ENCODE measurements around the gene PPP1CC.

PPP1CC gene

DNA sequence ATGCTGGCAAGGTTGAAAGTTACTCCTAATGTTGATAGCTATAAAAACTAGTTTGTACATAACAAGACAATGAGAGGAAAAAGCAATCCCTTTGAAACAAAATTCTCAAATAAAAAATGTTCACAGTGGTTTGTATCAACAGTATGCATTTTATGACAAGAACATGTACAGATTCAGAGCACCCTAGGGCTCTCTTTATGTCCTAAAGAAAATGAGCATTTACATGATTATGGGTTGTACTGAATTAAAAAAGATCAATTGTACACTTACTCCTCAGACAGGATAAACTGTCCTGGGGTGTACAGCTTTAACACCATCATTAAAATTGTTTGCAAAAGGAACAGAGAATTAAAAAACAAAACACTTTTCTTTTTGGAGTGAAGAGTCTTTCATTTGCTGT, 22.2 kb downstream of the PPP1CC start:
- DNase-seq, result no peak

DNA sequence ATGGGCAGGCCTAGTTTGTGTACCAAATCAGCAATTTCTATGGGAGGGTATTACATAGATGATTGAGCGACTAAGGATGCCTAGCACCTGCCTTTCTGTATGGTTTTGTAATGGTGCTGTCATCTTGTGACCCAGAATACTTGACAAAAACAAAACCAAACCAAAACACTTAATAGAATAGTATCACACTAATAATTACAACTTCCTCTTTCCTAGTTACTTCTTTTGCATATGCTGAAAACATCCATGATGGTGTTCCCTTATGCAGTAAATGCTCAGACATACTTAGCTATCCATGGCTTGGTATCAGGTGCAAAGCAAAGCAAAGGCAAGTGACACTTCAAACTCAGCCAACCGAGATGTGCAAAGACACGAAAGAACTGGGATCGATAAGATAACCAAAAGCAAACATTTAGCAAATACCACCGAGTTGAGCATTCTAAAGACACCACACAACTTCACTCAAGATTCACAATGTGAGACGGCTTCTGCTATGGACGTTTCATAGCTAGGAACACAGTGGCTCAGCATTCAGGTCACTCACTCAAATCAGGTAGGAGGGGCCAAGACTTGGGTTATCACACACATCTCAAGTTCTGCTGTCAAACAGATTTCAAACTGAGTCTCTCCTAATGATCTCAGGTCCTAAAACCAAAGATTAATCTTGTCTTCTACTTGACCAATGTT, 24.3 kb downstream of the PPP1CC start:
- DNase-seq, result no peak

DNA sequence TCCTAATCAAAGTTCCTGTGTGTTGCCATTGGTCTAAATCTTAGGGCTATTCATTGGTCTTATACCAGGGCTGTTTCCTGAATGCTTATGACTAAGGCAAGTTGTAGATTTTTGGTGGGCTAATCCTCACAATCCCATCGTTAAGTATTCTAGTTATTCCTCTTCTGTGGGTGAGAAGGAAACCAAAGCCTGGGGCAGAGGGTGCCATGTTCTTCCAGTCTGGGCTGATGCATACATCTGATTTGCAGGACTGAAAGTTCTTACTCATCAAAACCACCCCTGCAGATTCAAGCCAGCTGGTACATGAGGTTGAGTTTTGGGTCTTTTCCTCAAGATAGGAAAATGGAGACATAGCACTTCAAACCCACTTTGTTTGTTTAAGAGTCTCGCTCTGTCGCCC, 25.7 kb downstream of the PPP1CC start:
- no peak for DNase-seq

DNA sequence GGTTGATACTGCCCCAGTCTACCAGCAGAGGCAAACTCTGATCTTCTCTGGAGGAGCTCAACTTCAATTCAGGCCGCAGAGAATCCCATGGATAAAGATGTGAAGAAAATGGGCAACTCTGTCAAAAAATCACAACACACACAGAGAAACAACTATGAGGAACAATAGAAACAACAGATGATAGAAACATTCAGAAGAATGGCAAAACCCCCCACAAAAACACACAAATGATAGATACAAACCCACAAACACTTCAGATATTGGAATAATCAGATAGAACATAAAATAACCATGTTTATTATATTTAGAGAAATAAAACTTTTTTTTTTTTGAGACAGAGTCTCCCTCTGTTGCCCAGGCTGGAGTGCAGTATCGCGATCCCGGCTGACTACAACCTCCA, 33.8 kb downstream of the PPP1CC start:
- no peak for DNase-seq

DNA sequence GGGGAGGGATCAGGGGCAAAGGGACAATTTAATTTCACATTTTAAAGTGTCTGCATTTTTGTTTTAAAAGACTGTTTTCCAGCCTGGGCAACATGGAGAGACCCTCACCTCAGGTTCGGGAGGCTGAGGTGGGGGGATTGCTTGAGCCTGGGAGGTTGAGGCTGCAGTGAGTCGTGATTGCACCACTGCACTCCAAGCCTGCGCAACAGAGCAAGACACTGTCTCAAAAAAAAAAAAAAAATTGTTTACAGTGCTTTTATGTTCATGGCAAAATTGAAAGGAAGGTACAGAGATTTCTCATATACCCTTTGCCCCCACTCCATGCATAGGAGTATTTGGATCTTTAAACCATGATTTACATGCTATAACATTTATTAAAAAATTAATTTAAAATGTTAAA, 37.4 kb downstream of the PPP1CC start:
- no peak for DNase-seq

DNA sequence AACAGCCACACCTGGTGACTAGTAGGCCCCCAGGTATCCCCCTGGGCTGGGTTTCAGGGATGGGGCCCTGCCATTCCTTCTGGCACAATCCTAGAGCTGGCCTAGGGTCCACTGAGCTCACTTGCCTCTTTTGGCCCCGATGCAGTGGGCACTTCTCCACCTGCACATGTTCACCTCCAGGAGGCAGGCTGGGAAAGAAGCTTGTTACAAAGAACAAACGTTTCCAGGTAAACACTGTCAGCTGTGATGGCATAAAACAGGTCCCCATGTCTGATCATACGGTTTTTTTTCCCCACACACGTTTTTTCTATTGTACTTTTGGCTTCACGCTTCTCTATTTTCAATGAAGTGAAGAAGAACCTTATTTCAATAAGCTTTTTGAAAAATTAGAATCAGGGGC, 37.9 kb downstream of the PPP1CC start:
- DNase-seq, result no peak

DNA sequence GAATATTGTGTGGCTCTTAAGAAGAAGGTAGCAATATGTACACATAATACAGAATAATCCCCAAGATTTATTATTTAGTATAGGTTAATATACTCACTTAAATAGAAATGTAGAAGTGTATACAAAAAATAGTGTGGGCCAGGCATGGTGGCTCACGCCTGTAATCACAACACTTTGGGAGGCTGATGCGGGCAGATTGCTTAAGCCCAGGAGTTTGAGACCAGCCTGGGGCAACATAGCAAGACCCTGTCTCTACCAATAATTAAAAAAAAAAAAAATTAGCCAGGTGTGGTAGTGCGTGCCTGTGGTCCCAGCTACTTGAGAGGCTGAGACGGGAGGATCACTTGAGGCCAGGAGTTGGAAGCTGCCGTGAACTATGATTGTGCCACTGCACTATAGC, 38.5 kb downstream of the PPP1CC start:
- DNase-seq, result no peak

DNA sequence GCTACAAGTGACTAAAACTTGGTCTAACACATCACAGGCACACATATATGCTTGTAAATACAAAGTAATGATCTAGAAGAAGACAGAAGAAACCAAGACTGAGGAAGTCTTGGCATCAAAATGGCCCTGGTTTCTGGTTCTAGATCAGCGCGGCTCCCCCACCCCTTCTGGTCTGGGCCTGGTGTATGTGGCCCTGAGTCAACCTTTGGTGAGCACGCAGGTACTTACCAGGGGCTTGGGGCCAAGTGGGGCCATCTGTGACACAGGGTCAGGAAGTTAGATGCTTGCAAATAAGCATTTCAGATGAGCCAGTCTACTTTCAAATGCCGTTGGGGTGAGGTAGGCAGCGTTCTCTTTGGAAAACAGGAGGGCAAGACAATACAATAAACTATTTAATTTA, 40.6 kb downstream of the PPP1CC start:
- DNase-seq, result no peak

DNA sequence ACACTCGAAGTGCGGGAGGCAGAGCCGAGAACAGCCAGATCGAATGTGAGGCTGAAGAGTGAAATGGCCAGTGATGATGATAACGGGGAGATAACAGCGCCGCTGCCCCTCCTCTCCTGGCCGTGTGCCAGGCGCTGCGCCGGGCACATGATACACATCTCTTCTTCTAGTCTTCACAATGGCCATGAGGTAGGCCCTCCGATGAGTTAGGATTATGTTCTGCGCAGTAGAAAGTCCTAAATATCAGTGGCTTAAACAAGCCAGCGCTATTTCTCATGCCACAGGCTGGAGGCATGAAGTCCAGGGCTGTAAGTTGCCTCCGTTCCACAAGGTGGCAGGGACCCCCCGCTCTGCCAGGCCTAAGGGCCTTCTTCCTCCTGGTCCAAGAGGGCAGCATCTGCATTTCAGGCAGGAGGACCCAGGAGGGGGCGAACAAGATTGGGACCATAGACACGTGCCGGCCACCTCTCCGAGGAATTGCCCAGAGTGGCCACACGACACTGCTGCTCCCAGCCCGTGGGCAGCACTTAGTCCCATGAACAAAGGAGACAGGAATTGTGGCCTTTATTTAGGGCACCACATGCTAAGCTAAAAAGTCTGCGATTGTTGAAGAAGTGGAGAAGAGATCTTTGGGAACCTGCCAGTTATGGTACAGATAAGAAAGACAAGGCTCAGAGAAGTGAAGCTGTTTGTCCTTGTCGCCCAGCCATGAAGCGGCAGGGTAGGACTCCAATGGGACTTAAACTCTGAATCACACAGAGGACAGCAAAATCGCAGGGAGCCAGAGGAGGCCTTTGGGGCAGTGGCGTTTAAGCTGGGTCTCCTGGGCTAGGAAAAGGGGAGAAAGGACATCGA, 42.9 kb downstream of the PPP1CC start:
- DNase-seq, result no peak

DNA sequence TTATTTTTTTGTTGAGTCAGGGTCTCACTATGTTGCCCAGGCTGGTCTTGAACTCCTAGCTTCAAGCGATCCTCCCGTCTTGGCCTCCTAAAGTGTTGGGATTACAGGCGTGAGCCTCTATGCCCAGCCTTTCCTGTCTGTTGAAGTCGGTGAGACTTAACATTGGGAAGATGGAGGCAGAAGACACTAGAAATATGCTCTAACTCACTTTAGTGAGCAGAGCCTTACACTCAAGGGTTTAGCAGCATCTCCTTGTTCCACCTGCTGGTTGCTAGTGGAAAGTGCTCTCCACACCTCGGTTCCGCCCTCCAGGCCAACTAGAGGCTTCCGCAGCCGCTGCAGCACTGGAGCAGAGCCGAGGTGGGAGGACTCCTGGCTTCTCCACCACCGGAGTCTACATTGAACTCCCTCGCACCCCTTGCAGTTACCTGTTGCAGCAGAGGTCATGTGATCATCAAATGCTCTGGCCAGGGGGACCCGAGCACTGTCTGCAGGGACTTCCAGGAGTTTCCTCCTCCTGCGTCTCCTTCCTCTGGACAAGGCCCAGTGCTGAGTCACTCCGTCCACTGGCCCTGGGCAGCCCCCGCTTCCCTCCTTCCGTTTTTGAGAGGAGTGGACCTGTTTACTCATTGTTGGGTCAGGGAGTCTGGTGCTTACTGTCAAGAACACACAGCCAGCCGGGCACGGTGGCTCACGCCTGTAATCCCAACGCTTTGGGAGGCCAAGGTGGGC, 44.4 kb downstream of the PPP1CC start:
- DNase-seq, result no peak

DNA sequence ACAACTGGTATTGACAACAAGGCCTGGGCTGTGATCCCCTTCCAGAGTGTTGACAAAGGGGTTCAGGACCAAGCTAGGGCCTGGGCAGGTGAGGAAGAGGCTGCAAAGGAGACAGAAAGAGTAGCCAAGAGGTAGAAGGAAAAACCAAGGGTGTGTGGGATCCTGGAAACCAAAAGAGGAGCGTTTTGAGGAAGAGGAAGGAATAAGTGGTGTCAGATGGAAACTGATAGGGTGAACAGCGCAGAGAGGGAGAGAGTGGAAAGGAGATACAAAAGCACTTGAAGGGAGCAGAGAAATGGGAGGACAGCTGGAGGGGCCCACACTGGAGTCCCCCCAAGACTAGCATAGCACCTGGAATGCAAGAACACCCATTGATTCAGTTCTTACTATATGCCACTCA, 45.5 kb downstream of the PPP1CC start:
- DNase-seq, result no peak

DNA sequence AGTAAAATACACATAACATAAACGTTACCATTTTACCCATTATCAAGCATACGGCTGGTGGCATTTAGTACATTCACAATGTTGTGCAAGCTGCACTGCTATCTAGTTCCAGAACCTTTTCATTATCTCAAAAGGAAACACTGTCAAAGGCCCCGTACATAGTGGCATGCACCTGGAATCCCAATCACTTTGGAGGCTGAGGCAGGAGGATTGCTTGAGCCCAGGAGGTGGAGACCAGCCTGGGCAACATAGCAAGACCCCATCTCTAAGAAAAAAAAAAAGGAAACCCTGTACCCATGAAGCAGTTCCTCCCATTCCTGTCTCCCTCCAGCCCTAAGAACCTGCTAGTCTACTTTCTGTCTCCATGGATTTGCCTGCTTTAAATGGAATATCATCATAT, 46.4 kb downstream of the PPP1CC start:
- DNase-seq, result no peak

DNA sequence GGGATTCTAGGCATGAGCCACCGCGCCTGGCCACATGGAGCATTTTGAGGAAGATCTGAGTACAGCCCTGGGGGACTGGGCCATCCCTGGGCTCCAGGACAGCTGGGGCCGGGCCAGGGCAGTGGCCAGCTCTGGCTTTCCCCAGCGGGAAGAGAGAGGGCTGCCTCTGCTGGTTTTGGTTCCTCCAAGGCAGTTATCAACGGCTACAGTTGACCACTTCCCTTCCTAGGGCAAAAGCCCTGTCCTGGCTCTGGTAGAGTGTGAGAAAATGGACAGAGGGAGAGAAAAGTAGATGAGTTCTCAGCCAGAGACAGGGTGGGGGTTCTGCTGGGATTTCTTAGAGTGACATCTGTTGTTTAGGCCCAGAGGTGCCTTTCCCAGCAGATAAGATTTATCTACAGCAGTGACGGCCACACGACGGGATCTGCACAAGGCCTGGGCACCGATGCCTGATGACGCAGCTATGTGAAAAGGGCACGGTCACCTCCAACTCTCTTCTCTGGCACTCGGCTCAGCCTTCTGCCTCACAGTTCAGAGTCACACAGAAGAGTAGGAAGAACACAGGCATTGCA, 48.3 kb downstream of the PPP1CC start:
- no peak for DNase-seq

DNA sequence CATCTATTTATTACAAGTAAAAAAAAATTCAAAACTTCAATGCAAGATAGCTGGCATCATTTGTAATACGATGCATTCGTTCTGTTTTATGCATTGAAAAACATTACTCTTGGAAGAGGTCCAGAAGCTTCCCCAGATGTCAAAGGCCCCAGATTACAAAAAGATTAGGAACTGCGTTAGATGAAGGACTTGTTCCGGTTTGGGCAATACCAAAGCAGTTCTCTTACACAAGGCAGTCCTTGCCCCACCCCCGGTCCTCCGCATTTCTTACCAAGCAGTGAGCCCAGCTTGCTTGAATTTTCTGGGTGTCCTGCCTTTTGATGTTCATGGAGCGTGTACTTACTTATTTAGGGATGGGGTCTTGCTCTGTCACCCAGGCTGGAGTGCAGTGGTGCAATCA, 49.0 kb downstream of the PPP1CC start:
- DNase-seq, result no peak

DNA sequence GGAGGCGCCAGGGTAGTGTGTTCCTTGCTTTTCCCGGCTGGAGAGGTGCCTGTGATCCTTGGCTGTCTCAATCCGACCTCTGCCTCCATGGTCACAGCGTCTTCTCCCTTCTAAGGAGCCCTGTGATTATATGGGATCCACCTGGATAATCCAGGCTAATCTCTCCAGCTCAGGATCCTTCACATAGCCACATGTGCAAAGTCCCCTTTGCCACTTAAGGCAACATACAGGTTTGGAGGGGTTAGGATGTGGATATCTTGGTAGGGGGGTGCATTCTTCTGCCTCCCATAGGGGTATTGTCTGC, 52.6 kb downstream of the PPP1CC start:
- DNase-seq, result no peak

DNA sequence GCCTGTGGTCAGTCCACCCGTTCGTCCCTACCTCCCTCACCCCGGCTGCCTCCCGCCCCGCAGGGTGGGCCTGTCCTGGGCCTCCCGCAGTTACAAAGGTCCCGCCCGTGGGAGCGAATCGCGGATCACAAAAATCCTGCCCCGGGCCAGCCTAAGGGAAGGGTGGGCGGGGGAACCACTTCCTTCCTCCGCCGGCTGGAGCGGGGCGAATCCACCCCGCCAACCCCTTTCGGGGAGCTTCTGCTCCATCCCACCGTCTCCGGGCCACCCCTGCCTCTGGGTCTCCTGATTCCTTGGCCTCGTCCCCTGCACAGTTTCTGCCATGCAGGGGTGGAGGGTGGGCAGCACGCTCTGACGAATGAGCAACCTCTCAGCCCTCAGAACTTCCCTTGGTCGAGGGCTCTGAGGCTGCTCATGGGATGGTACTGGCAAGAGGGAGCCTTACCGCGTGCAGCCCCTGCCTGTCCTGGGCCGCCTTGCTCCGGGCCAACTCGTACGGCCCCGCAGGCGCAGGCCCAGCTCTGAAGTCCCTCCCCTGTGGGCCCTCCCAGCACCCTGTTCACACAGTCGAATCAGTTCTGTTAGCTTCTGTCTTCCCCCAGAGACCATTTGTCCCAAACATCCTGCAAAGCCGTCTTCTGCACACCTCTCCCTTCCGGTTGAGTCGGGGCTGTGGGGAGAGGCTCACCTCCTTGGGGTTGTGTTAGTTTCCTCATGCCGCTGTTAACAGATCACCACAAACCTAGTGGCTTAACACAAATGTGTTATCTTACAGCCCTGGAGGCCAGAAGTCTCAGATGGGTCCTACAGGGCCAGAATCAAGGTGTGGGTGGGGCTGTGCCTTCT, 53.2 kb downstream of the PPP1CC start:
- DNase-seq, result no peak

DNA sequence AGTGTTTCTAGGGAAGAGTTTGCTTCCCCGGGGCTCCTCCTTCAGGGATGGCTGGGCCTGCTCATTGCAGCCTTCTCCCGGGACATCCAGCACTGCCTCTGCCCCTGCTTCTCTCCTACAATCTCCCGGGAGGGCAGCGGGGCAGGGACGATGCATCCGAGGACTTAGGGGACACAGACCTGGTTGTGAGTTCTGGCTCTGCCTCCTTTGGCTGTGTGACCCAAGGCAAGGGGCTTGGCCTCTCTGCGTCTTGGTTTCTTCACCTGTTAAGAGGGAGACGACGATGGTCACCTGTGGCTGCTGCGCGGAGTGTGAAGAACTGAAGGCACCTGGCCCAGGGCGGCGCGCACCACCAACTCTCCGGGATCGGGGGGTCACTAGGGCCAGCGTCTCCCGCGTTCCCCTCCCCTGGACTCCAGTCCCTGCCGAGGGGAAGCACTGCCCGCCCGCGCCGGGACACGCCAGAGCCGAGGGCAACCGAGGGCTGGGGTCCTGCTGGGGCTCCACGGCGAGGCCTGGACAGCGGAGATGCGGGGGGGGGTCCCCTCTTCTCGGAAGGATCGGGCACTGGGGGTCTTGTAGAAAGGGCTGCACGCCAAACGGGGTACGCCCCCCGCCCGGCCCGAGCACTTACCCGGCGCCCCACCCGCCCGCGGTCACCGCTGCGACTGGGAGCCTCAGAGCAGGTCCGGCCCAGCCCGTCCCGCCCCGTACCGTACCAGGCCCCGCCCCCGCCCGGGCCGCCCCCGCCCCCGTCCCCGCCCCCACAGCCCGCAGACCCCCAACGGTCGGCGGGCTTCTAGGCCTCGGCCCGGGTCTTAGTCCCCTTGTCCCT, 54.0 kb downstream of the PPP1CC start, which contains the start of gene HVCN1:
HVCN1 (minus strand) TSS at position 670 of the 835 bp plus-strand sequence. CDS start 5,870 bp downstream, outside the sequence.
- no peak for DNase-seq

DNA sequence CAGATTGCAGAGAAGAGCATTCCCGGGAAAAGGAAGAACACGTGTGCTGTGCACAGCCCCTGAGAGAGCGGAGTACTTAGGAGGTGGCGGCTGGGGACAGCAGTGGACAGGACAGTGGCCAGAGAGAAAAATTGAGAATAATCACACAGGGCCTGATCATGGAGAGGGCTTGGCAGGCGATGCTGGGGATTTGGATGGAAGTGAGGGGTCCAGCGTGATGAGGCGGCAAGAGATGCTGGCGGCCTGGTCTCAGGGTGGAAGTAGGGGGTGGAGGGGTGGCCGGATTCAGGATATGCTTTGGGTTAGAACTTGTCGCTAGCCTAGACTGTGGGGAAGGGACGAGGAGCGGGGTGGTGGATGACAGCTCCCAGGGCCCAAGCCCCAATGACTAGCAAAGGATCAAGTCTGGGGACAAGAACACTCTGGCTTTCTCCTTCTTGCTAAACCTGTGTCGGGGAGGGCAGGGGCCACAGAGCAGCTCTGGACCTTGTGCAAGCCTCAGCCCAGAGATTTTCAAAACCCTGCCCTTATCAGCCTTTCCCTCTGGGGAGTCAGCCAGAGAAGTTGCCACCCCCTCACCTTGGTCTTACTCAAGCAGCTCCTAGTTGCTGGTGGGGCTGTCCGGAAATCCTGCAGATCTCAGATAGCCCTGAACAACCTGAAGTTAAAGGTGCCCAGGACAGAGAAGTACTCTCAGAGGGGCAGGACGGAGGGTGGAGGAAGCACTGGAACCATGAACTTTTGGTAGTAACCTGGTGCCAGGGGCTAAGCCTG, 55.1 kb downstream of the PPP1CC start:
- DNase-seq, result no peak

DNA sequence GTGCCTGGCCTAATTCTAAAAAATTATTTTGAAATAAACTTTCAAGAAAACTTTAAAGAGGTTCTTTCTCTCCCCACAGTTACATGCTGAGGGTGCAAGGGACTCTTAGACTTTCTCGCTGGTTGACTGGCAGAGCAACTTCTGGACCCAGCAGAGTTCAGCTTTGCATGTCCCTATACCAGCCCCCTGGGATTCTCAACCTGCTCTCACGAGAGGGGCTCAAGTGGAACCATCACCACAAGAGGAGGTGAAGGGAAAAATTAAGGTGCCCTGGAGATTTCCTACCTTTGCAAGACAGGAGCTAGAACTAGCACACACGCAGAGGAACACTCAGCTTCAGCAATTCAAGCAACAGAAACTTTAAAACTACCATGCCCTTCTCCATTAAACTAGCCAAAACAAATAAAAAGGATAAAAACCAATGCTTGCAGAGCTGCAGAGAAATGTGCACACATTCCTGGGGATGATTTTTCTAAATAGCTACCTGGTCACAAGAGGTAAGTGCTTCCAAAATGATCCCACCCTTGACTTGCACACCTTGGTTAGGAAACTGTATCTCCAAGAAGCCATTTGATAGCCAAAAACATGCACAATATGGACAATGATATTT, 56.3 kb downstream of the PPP1CC start:
- DNase-seq, result no peak

DNA sequence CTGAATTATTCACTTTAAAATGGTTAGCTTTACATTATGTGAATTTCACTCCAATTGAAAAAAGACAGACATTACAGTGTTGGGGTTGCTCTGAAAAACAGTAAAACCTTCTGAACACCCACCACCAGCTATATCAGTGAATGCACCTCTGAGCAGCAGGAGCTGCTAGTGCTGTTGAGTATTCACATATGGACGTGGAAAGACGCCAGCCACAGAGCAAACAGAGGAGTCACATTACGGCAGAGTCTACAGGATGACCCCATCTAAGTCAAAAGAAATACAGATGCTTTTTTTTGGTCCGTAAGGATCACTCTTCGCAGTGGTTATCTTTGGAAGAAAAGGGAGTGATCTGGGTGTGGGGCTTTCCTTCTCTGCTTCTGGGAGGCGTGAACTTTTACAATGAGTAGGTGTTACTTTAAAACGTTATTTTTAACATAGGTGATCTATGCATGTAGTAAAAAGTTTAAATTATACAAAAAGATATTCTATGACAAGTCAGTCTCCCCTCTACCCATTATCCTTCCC, 58.3 kb downstream of the PPP1CC start:
- no peak for DNase-seq

Measured in NCI-H1436 treated with DMSO at 0.1 percent for 48 hours (cell line).